ENCODE data around the gene MAD1L1.

MAD1L1 gene

DNA sequence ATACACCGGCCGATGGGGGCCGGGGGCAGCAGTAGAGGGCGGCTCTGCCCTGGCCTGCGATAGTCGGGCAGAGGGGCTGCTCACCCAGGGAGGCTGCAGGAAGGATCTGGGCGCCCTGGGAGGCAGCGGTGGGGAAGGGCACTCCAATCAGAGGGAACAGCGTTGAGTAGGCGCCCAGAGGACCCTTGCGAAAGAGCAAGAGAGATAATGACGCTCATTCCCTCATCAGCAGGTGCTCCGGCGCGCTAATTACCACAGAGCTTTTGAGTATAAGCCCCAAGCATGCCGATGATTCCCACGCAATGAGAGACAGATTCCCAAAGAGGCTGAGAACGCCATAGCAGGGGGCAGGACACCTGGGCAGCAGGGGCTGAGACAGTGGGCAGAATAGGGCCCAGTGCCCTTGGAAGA lies 215.3 kb downstream of the MAD1L1 start:
- Histone ChIP-seq H3K27ac (no peak overlapping the region), H3K36me3 (ENCODE audit: insufficient read depth) (no peaks in the 10 kb centered on the region), H2AFZ (ENCODE audit: low read depth) (no peak overlapping the region), H3K79me2 (ENCODE audit: insufficient read depth, low read depth) (no peaks in the 10 kb centered on the region), H3K9ac (no peak overlapping the region), H3K27me3 (ENCODE audit: insufficient read depth, low read depth) (no peaks in the 10 kb centered on the region), H4K20me1 (ENCODE audit: insufficient read depth) (no peaks in the 10 kb centered on the region), H3K4me2 (no peak overlapping the region), H3K4me1 (ENCODE audit: low read depth, poor library complexity, severe bottlenecking) (no peaks in the 10 kb centered on the region), H3K4me3 (IDR thresholded peaks at IDR 0.05; ENCODE audit: insufficient read depth, low read depth, low read length) (no peak overlapping the region)
- TF ChIP-seq, protein P1, sequence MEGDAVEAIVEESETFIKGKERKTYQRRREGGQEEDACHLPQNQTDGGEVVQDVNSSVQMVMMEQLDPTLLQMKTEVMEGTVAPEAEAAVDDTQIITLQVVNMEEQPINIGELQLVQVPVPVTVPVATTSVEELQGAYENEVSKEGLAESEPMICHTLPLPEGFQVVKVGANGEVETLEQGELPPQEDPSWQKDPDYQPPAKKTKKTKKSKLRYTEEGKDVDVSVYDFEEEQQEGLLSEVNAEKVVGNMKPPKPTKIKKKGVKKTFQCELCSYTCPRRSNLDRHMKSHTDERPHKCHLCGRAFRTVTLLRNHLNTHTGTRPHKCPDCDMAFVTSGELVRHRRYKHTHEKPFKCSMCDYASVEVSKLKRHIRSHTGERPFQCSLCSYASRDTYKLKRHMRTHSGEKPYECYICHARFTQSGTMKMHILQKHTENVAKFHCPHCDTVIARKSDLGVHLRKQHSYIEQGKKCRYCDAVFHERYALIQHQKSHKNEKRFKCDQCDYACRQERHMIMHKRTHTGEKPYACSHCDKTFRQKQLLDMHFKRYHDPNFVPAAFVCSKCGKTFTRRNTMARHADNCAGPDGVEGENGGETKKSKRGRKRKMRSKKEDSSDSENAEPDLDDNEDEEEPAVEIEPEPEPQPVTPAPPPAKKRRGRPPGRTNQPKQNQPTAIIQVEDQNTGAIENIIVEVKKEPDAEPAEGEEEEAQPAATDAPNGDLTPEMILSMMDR (conservative IDR thresholded peaks at IDR 0.05; ENCODE audit: low read depth, low read length) = no peak

DNA sequence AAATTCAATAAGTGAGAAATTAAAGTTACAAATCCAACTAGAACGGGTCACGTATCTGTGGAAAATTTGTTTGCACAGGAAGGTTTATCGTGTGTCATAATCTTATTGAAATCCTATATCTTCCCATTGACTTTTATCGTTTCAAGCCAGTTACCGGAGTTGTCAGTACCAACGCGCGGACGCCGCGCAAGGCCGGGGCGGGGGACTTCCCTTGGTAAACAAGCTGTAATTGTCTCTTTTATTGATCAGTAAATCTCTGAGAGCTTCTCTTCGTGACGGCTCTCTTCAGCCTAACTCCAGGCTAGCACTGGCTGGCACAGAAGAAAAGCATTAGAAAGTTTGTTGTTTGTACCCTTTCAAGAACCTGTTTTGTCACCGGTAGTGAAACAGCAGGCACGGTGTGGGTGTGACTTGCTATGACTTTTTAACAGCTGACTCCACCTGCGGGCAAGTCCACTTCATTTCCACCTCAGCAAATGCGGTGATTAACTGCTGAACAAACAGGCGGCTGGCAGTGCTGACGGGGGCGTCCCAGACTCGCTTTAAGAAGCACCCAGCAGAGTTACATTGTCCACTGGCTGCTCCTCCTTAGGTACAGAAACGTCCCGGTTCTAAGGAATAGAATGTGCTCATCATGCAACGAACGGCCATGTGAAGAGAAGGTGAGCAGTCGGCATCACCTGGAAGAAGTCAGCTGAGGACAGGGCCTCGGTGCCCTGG lies 215.8 kb downstream of the MAD1L1 start:
- TF ChIP-seq, protein P1 (conservative IDR thresholded peaks at IDR 0.05; ENCODE audit: low read depth, low read length) = no peak
- H3K9ac ChIP-seq = no peak overlapping the region
- no peak overlapping the region for H3K27ac ChIP-seq
- H3K4me1 ChIP-seq (ENCODE audit: low read depth, poor library complexity, severe bottlenecking) = no peaks in the 10 kb centered on the region
- no peaks in the 10 kb centered on the region for H3K27me3 ChIP-seq (ENCODE audit: insufficient read depth, low read depth)
- H2AFZ ChIP-seq (ENCODE audit: low read depth) = no peak overlapping the region
- no peaks in the 10 kb centered on the region for H4K20me1 ChIP-seq (ENCODE audit: insufficient read depth)
- H3K79me2 ChIP-seq (ENCODE audit: insufficient read depth, low read depth) = no peaks in the 10 kb centered on the region
- H3K36me3 ChIP-seq (ENCODE audit: insufficient read depth) = no peaks in the 10 kb centered on the region
- no peak overlapping the region for H3K4me2 ChIP-seq
- H3K4me3 ChIP-seq (IDR thresholded peaks at IDR 0.05; ENCODE audit: insufficient read depth, low read depth, low read length) = no peak overlapping the region

DNA sequence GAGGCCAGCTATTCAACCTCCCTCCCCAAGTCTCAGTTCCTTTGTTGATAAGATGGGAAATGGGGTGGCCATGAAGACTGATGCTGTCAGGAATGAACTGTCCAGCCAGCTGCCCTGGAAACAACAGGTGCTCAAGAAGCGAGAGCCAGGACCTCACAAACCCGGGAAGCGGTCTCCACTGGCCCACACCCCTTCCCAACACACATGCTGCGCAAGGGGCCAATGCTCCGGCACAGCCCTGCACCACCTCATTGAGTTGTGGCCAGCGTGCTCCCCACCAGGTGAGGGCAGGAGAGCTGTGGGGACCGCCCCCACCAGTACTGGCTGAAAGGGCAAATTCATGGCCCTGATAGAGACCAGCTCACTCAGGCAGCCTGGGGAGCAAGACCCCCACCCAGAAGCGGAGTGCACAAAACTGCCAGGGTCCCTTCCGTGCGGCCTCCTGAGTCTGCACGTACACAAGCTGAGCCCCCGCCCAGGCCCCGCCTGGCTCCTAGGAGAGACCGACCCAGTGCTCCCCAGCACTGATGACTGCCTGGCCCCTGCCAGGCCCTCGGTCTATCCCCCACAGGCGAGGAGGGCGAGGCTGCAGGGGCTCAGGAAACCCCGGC lies 216.6 kb downstream of the MAD1L1 start:
- TF ChIP-seq, protein P1 (conservative IDR thresholded peaks at IDR 0.05; ENCODE audit: low read depth, low read length) = no peak
- no peaks in the 10 kb centered on the region for H3K79me2 ChIP-seq (ENCODE audit: insufficient read depth, low read depth)
- no peaks in the 10 kb centered on the region for H3K36me3 ChIP-seq (ENCODE audit: insufficient read depth)
- no peak overlapping the region for H3K27ac ChIP-seq
- no peak overlapping the region for H3K4me3 ChIP-seq (IDR thresholded peaks at IDR 0.05; ENCODE audit: insufficient read depth, low read depth, low read length)
- no peaks in the 10 kb centered on the region for H3K27me3 ChIP-seq (ENCODE audit: insufficient read depth, low read depth)
- no peak overlapping the region for H2AFZ ChIP-seq (ENCODE audit: low read depth)
- H3K9ac ChIP-seq = no peak overlapping the region
- H4K20me1 ChIP-seq (ENCODE audit: insufficient read depth) = no peaks in the 10 kb centered on the region
- no peaks in the 10 kb centered on the region for H3K4me1 ChIP-seq (ENCODE audit: low read depth, poor library complexity, severe bottlenecking)
- no peak overlapping the region for H3K4me2 ChIP-seq

DNA sequence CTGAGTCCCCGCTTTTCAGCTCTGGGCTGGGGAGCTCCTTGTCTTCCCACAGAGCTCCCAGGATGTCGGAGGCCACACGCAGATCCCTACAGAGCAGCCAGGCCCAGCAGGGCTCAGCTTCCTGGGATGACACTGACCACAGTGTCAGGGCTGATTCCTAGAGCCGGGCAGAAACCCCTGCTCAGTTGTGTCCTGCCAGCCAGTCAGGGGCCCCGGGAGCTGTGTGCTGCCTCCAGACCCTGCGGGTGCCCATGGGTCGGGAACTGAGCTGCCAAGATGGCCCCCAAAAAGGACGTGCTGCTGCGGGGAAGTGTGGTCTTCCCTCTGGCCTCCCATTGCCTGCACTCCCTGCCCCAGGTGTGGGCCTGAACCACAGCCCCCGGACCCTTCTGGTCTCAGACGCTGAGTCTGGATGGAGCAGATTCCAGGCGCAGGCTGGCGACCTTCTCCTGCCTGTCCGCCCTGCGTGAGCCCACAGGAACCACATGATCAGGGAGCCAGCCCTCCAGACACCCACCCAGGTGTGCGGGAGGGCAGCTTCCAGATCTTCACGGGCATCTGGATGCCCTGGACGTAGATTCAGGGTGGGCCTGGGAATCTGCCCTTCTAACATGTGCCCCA lies 217.4 kb downstream of the MAD1L1 start:
- Histone ChIP-seq H2AFZ (ENCODE audit: low read depth) (no peak overlapping the region), H4K20me1 (ENCODE audit: insufficient read depth) (no peaks in the 10 kb centered on the region), H3K4me1 (ENCODE audit: low read depth, poor library complexity, severe bottlenecking) (no peaks in the 10 kb centered on the region), H3K79me2 (ENCODE audit: insufficient read depth, low read depth) (no peaks in the 10 kb centered on the region), H3K9ac (no peak overlapping the region), H3K4me3 (IDR thresholded peaks at IDR 0.05; ENCODE audit: insufficient read depth, low read depth, low read length) (no peak overlapping the region), H3K27ac (no peak overlapping the region), H3K4me2 (no peak overlapping the region), H3K27me3 (ENCODE audit: insufficient read depth, low read depth) (no peaks in the 10 kb centered on the region), H3K36me3 (ENCODE audit: insufficient read depth) (no peaks in the 10 kb centered on the region)
- TF ChIP-seq, protein P1 (conservative IDR thresholded peaks at IDR 0.05; ENCODE audit: low read depth, low read length) = no peak
